Astrocyte (in vitro differentiated cells and primary cell): Measurements from ENCODE around the gene AOC1. TPM values are rescaled to one million over a fixed set of nuclear protein-coding genes. Genes with fewer than 3 reads are reported as not detected.

Source experiments
- DNase-seq: peaks from one replicate; pipeline ENCODE4 v3.0.0-alpha.2; 2010; ENCODE audit warnings: low read depth
- FAIRE-seq: peaks from 2 replicates; lab custom pipeline; 2011; peaks lifted over from hg19 to GRCh38; lab: Jason Lieb, UNC
- H2AFZ ChIP-seq: 2 replicates; pipeline ENCODE4 v1.6.0; 2012; ENCODE audit warnings: low read depth, low read length, inconsistent platforms
- H3K27ac ChIP-seq: 2 replicates; pipeline ENCODE4 v1.5.1; 2011; ENCODE audit warnings: low read depth, low read length, inconsistent platforms
- H3K27me3 ChIP-seq: 2 replicates; pipeline ENCODE4 v1.6.0; 2011; ENCODE audit warnings: low read length, inconsistent platforms; ENCODE audit not compliant: insufficient read depth
- H3K36me3 ChIP-seq: 2 replicates; pipeline ENCODE4 v1.5.1; 2011; ENCODE audit warnings: low read length, inconsistent platforms; ENCODE audit not compliant: insufficient read depth
- H3K4me1 ChIP-seq: 2 replicates; pipeline ENCODE4 v1.5.1; 2011; ENCODE audit warnings: low read length, inconsistent platforms; ENCODE audit not compliant: insufficient read depth
- H3K4me2 ChIP-seq: 2 replicates; pipeline ENCODE4 v1.6.0; 2012; ENCODE audit warnings: low read length, inconsistent platforms
- H3K4me3 ChIP-seq: 2 replicates; pipeline ENCODE4 v1.5.1; 2011; ENCODE audit warnings: low read depth, mild to moderate bottlenecking, low read length, inconsistent platforms; ENCODE audit not compliant: insufficient read depth
- H3K79me2 ChIP-seq: 2 replicates; pipeline ENCODE4 v1.6.0; 2012; ENCODE audit warnings: mild to moderate bottlenecking, low read length, inconsistent platforms; ENCODE audit not compliant: insufficient read depth
- H3K9ac ChIP-seq: 2 replicates; pipeline ENCODE4 v1.6.0; 2012; ENCODE audit warnings: mild to moderate bottlenecking, low read length, inconsistent platforms
- H3K9me3 ChIP-seq: 2 replicates; pipeline ENCODE4 v1.5.1; 2012; ENCODE audit warnings: low read depth, mild to moderate bottlenecking, low read length, inconsistent platforms; ENCODE audit not compliant: insufficient read depth
- H4K20me1 ChIP-seq: 2 replicates; pipeline ENCODE4 v1.6.0; 2012; ENCODE audit warnings: low read length, inconsistent platforms; ENCODE audit not compliant: insufficient read depth
- H3K27ac Mint-ChIP-seq: one replicate; pipeline ENCODE4 v1.8.0; 2021; ENCODE audit warnings: mild to moderate bottlenecking, mixed read lengths; ENCODE audit not compliant: unreplicated experiment
- H3K27me3 Mint-ChIP-seq: one replicate; pipeline ENCODE4 v1.8.0; 2021; ENCODE audit warnings: low read depth, mixed read lengths; ENCODE audit not compliant: unreplicated experiment
- H3K36me3 Mint-ChIP-seq: one replicate; pipeline ENCODE4 v1.8.0; 2021; ENCODE audit warnings: low read depth, mixed read lengths; ENCODE audit not compliant: unreplicated experiment
- H3K4me1 Mint-ChIP-seq: one replicate; pipeline ENCODE4 v1.8.0; 2021; ENCODE audit warnings: low read depth, mixed read lengths; ENCODE audit not compliant: unreplicated experiment
- H3K4me3 Mint-ChIP-seq: one replicate; pipeline ENCODE4 v1.8.0; 2021; ENCODE audit warnings: mild to moderate bottlenecking, moderate library complexity, mixed read lengths; ENCODE audit not compliant: unreplicated experiment
- H3K9me3 Mint-ChIP-seq: one replicate; pipeline ENCODE4 v1.8.0; 2021; ENCODE audit warnings: mild to moderate bottlenecking, mixed read lengths; ENCODE audit not compliant: unreplicated experiment
- EZH2 ChIP-seq: IDR thresholded peaks from 2 replicates; pipeline ENCODE4 v1.6.1; 2012; ENCODE audit warnings: mild to moderate bottlenecking, low read length, inconsistent platforms; ENCODE audit not compliant: insufficient read depth
- total RNA-seq: library from RNA; stranded (reverse); gene quantifications from 2 replicates; pipeline ENCODE4 v1.2.1, GENCODE V29; 2021
- TF ChIP-seq, protein P1 (sequence below): IDR thresholded peaks from 2 replicates; pipeline ENCODE4 v1.5.1; 2011; ENCODE audit warnings: low read depth, mild to moderate bottlenecking, inconsistent platforms, low read length, moderate library complexity; ENCODE audit not compliant: insufficient read depth

The AOC1 gene
- total RNA-seq, 1 donor from 2014 or later, result not detected

DNA sequence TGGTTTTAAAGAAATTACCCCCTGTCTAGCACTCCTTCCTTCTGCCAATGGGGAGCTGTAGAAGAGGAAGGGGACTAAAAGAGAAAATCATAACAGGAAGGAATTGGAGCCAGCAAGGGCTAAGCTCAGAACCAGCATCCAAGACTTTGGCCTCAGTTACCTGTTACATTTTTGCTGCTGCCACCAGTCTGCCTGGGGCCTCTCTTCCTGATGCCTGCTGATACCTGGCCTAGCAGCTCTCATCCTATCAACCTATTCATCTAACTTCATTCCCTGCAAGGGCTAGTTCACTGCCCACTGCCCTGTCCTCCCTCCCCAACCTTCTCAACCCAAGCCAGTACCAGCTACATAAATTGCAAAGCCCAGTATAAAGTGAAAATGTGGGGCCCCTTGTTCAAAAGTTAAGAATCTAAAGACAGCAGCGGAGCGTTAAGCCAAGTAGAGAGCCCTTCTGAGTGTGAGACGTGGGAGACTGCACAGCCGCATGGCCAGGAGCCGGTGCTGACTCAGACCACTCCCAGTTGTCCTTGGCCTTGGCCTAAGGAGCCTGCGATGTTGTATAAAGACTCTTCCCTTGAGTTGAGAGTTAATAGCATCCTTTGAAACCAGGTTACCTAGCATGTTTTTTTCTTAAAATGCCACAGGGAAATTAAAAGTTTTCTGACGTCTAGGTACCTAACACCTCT, 13.2 kb upstream of the AOC1 start:
- peaks cover 4% of the 10 kb centered on the region for H3K4me1 Mint-ChIP-seq
- DNase-seq (no peak), FAIRE-seq (no peak)
- Histone ChIP-seq H3K27me3 (no peaks in the 10 kb centered on the region), H3K4me2 (no peak overlapping the region), H3K4me1 (no peaks in the 10 kb centered on the region), H4K20me1 (no peaks in the 10 kb centered on the region), H3K4me3 (no peak overlapping the region), H3K9me3 (peaks cover 4% of the 10 kb centered on the region), H3K9ac (no peak overlapping the region), H2AFZ (no peak overlapping the region), H3K27ac (no peak overlapping the region), H3K36me3 (no peaks in the 10 kb centered on the region), H3K79me2 (no peaks in the 10 kb centered on the region)
- H3K36me3 Mint-ChIP-seq, result no peaks in the 10 kb centered on the region
- no peak overlapping the region for H3K27ac Mint-ChIP-seq
- H3K4me3 Mint-ChIP-seq, result no peak overlapping the region
- no peaks in the 10 kb centered on the region for H3K9me3 Mint-ChIP-seq
- peaks cover 6% of the 10 kb centered on the region for H3K27me3 Mint-ChIP-seq
- TF ChIP-seq, protein P1, sequence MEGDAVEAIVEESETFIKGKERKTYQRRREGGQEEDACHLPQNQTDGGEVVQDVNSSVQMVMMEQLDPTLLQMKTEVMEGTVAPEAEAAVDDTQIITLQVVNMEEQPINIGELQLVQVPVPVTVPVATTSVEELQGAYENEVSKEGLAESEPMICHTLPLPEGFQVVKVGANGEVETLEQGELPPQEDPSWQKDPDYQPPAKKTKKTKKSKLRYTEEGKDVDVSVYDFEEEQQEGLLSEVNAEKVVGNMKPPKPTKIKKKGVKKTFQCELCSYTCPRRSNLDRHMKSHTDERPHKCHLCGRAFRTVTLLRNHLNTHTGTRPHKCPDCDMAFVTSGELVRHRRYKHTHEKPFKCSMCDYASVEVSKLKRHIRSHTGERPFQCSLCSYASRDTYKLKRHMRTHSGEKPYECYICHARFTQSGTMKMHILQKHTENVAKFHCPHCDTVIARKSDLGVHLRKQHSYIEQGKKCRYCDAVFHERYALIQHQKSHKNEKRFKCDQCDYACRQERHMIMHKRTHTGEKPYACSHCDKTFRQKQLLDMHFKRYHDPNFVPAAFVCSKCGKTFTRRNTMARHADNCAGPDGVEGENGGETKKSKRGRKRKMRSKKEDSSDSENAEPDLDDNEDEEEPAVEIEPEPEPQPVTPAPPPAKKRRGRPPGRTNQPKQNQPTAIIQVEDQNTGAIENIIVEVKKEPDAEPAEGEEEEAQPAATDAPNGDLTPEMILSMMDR, result no peak
- TF ChIP-seq EZH2, result no peak

DNA sequence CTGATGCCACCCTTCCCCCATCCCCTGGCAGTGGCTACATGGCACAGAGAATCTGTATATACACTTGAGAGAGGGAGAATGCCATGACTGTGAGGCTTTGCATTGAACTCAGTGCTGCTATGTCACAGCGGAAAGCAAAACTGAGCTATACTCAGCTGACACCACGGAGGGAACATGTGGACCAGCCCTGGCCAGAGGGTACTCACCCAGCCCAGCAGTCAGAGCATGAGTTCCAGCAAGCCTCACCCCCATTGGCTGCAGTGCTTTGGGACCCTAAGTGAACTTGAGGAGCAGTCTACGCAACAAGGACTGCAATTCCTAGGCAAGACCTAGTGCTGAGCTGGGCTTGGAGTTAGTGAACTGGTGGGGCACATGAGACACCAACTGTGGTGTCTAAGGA, 10.3 kb upstream of the AOC1 start:
- H3K9me3 ChIP-seq, result no peaks in the 10 kb centered on the region
- no peaks in the 10 kb centered on the region for H3K27me3 ChIP-seq
- Mint-ChIP-seq H3K27me3 (peaks cover 6% of the 10 kb centered on the region), H3K9me3 (no peaks in the 10 kb centered on the region), H3K4me1 (peaks cover 21% of the 10 kb centered on the region), H3K36me3 (no peaks in the 10 kb centered on the region), H3K27ac (no peak overlapping the region), H3K4me3 (no peak overlapping the region)
- TF ChIP-seq EZH2, result no peak
- TF ChIP-seq, protein P1, result no peak
- no peak for FAIRE-seq
- H2AFZ ChIP-seq, result no peak overlapping the region
- no peaks in the 10 kb centered on the region for H4K20me1 ChIP-seq
- no peak overlapping the region for H3K9ac ChIP-seq
- H3K36me3 ChIP-seq, result no peaks in the 10 kb centered on the region
- H3K27ac ChIP-seq, result no peak overlapping the region
- H3K4me1 ChIP-seq, result no peaks in the 10 kb centered on the region
- no peak for DNase-seq
- no peak overlapping the region for H3K4me3 ChIP-seq
- no peaks in the 10 kb centered on the region for H3K79me2 ChIP-seq
- no peak overlapping the region for H3K4me2 ChIP-seq

DNA sequence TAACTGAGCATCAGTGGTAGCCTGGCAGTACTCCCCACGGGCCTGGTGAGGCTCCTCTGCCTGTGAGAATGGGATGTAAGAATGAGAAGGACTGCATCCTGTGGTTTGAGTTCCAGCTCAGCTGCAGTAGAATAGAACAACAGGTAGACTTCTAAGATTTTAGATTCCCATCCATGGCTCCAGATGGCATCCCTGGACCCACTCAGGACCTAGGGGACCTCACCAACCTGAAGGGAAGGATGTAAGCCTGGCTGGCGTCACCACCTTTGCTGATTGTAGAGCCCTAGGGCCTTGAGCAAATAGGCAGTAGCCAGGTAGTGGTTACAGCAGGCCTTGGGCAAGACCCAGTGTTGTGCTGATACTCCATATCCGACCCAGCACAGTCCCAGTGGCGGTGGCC, 9.6 kb upstream of the AOC1 start:
- DNase-seq, result no peak
- peaks cover 11% of the 10 kb centered on the region for H3K27me3 Mint-ChIP-seq

More for the DNA sequence above, 9.6 kb upstream of the AOC1 start:
- H3K79me2 ChIP-seq, result no peaks in the 10 kb centered on the region
- H3K9me3 ChIP-seq, result no peaks in the 10 kb centered on the region
- H3K36me3 ChIP-seq, result no peaks in the 10 kb centered on the region
- no peaks in the 10 kb centered on the region for H3K4me1 ChIP-seq
- no peaks in the 10 kb centered on the region for H4K20me1 ChIP-seq
- H2AFZ ChIP-seq, result no peak overlapping the region
- H3K9ac ChIP-seq, result no peak overlapping the region
- Mint-ChIP-seq H3K4me3 (no peak overlapping the region), H3K27ac (no peak overlapping the region), H3K4me1 (peaks cover 21% of the 10 kb centered on the region), H3K9me3 (no peaks in the 10 kb centered on the region), H3K36me3 (no peaks in the 10 kb centered on the region)
- no peak overlapping the region for H3K4me2 ChIP-seq
- no peak overlapping the region for H3K4me3 ChIP-seq
- H3K27ac ChIP-seq, result no peak overlapping the region
- TF ChIP-seq, protein P1, result no peak
- TF ChIP-seq EZH2, result no peak
- no peak for FAIRE-seq
- H3K27me3 ChIP-seq, result no peaks in the 10 kb centered on the region
